Stimulated activated CD4-positive, alpha-beta T cell treated with anti-CD3 and anti-CD28 coated beads, Interleukin-12 subunit alpha, Interleukin-12 subunit beta, amount 100 ng/mL, for 24 hours (primary cell): ENCODE data around the gene PTS.
A peak's percentile ranks its signal among the peaks of the same experiment; 100 is the strongest.
"Not testable (repeated sequence)": the region's sequence is repeated elsewhere in the genome, so short reads cannot be mapped to it uniquely, and the experiment has no call there.

Experiments used
- DNase-seq, 2 experiments: peaks; one replicate each; pipeline ENCODE4 v3.0.0-alpha.2; 2020; ENCODE audit warnings: low read depth in 2 of 2

PTS gene

GRCh38 chr11:112226062-112226830 lies at the start of gene PTS:
Gene PTS, plus strand, starts transcription at chr11:112226428. Its CDS starts 16 bp downstream, at chr11:112226444.
- DNase-seq, result peak; percentile 60 to 68

DNA sequence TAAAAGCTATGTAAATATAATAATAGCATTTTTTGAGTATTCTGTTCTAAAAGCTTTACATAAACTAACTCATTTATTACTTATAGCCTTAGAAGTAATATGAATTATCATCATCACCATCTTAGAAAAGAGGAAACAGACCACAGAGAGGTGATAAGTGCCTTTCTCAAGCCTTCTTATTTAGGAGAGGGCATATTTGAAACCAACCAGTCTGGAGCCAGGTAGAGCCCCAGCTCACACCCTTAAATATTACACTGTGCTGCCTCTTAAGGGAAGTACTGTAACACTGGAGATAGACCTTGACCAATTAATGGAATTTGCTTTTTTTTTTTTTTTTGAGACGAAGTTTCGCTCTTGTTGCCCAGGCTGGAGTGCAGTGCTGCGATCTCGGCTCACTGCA lies 48.6 kb upstream of the PTS start:
- no peak for DNase-seq

GRCh38 chr11:112178428-112178827 lies 47.8 kb upstream of the PTS start:
- no peak for DNase-seq

DNA sequence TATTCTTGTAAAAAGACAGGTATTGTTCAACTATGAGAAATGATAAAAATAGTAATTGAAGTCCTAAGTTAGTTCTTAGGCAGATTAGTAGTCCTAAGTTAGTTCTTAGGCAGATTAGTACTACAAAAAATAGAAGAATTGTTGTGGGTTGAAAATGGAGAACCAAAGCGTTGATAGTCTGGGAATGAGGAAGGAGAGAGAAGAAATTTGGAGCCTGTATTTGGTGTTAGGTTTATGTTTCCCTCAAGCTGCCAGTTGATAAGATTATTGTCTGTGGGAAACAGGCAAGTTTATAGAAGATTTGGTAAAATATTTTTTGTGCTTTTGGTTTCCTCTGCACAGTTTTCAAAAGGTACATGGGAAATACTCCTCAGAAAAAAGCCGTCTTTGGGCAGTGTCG lies 47.3 kb upstream of the PTS start:
- DNase-seq, result no peak

- no peak for DNase-seq
Observed at GRCh38 chr11:112179601-112180000, 46.6 kb upstream of the PTS start.

DNA sequence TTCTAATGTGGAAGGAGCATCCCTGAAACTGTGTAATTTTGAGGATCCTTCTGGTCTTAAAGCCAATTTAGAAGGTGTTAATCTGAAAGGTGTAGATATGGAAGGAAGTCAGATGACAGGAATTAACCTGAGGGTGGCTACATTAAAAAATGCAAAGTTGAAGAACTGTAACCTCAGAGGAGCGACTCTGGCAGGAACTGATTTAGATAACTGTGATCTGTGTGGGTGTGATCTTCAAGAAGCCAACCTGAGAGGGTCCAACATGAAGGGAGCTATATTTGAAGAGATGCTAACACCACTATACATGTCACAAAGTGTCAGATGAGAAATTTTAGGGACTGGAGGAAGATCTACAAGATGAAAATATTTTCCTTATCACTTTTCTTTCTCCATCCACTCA lies 43.4 kb upstream of the PTS start:
- DNase-seq, result no peak

DNA sequence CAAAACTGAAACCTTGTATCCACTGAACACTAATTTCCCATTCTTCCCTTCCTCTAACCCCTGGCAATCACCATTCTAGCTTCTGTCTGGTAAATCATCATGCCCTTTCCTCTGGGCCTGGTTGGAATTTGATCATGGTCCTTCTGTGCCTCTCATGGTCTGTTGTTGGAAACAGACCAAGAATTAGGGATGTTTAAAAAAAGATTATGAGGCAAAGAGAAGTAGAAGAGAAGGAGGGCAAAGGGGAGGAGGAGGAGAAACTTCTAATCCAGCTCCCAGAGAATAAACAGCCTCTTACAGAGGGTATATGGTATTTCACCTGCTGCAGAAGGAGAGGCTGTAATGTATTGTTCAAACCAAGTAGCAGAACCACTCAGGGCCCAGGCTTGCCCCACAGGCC lies 40.3 kb upstream of the PTS start:
- DNase-seq, result no peak

DNA sequence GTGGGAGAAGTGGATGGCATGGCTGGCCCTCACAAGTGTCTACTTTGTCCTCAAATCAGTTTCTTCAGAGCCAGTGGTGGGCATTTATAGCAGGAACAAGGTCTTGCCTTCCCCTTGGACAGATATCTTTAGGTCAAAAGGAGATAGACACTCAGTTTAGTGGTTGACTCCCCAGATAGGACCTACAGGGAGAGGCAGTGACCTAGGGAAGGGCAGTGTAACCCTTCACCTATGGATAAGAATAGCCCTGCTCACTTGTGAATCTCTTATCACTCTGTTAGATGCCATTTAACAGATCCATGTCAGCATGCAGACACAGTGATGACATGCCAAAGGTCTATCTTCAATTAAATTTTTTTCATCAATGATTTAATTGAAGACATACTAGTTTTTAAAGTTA lies 39.9 kb upstream of the PTS start:
- no peak for DNase-seq

DNA sequence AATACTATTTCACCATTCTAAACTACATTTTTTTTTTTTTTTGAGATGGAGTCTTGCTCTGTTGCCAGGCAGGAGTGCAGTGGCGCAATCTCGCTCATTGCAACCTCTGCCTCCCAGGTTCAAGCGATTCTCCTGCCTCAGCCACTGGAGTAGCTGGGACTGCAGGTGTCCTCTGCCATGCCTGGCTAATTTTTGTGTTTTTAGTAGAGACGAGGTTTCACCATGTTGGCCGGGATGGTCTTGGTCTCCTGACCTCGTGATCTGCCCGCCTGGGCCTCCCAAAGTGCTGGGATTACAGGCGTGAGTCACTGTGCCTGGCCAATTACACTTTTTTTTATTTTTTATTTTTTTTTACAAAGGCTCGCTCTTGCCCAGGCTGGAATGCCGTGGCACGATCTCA lies 31.1 kb upstream of the PTS start:
- DNase-seq, result not testable (repeated sequence)

DNA sequence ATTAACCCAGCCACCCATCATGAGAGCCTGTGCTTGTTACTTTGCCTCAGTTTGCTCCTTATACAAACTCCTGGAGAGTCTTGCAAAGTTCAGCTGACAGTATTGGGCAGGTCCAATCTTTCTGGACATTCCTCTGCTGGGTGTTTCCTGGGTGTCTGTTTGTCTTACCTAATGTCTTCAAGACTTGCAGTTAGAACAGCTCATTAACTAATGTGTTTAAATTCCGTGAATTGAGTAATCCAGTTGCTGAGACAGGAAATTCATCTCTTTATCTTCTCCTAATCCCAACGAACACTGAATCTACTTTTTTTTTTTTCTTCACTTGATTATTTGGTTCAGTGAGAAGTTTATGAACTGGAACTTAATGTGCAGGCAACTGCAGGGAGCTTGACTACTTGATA lies 30.3 kb upstream of the PTS start:
- no peak for DNase-seq

DNA sequence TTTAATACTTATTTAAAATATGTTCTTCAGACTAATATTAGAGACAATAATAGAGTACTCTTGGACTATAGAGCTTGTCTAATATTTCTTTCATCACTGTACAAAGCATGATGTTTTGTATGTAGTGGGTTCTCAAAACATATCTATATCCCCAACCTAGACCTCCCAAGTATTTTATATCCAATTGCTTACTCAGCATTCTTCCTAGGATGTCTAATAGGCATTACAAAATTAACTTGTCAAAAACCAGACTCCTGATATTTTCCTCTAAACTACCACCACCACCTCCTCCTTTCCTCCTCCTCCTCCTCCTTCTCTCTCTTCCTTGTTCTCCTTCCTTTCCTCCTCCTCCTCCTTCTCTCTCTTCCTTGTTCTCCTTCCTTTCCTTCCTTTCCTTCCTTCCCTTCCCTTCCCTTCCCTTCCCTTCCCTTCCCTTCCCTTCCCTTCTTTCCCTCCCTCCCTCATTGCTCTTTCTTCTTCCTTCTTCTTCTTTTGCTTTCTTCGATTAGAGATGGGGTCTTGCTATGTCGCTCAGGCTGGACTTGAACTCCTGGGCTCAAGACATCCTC lies 29.6 kb upstream of the PTS start:
- DNase-seq, result no peak

DNA sequence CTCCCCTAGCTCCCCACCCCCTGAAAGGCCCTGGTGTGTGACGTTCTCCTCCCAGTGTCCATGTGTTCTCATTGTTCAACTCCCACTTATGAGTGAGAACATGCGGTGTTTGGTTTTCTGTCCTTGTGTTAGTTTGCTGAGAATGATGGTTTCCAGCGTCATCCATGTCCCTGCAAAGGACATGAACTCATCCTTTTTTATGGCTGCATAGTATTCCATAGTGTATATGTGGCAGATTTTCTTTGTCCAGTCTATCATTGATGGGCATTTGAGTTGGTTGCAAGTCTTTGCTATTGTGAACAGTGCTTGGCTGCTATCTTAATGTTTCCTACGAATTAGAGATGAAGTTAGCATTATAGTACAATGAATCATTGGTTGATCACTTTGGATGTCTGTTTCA lies 27.1 kb upstream of the PTS start:
- DNase-seq, result not testable (repeated sequence)

- DNase-seq, result no peak
Observed at GRCh38 chr11:112200252-112200651, 26.0 kb upstream of the PTS start.

- no peak for DNase-seq
Observed at GRCh38 chr11:112206071-112206470, 20.2 kb upstream of the PTS start.

- no peak for DNase-seq
Observed at GRCh38 chr11:112210890-112211289, 15.3 kb upstream of the PTS start.

DNA sequence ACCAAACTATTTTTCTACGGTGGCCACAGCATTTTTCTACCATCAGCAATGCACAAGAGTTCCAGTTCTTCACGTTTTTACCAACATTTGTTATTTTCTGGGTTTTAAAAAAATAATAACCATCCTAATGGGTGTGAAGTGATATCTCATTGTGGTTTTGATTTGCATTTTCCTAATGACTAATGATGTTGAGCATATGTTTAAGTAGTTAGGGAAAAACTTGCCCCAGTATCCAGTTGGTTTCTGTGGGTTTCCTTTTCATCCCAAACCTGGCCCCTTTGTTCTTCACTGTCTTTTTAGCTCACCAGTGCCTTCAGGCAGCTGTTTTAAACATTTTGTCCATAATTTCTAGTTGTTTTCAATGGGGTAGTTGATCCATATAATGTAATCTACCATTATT lies 14.7 kb upstream of the PTS start:
- no peak for DNase-seq

- DNase-seq, result no peak
Observed at GRCh38 chr11:112212290-112212689, 13.9 kb upstream of the PTS start.

DNA sequence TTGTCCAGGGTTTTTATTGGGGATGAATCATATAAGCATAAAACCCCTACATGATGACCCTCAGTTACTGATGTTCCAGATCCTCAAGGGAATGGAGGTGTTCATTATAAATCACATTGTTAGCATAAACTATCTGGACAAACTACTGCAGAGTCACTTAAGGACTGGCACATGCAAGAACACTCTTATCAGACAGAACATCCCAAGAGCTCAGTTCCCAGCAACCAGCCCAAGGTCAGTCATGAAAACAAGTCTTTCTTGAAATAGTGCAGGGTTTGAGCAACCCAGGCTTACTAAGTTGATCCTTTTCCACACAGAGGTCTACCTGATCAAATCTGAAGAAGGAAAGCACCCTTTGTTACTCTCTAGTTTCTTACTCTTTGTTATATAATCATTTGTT lies 13.5 kb upstream of the PTS start:
- no peak for DNase-seq

- DNase-seq, result no peak
Observed at GRCh38 chr11:112213753-112214152, 12.5 kb upstream of the PTS start.

GRCh38 chr11:112215621-112216020 lies 10.6 kb upstream of the PTS start:
- no peak for DNase-seq

- DNase-seq, result no peak
Observed at GRCh38 chr11:112216561-112217105, 9.6 kb upstream of the PTS start.

DNA sequence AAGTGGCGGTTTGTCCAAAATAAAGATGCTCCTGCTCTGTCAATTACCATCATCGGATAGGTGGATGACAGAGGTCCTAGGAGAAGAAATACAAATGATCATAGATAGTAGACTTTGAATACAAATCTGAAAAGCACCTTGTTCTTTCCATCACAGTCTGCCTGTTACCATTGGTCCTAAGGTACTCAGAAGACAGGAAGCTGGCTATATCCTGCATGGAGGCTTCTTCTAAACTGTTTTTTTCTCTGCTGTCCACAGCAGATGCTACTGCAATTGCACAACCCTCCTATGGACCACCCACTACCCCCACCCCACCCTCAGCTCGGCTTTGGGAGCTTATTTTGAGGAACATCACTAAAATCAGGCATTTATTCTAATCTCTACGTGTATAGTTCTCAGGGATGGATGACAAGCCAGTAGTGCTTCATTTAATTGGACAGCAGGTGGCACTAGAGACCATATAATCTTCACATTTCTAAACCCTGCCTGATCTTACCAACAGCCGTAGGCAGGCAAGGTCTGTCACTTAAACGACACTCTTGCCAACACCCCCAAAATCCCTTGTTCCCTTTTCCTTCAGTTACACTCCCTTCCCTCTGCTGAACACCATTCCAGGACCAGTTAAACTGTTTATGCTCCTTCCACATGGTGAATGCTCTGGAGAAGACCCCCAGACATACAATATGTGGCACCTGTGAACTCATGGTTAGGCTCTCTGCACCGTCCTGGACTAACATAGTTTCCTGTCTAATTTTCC lies 6.6 kb upstream of the PTS start:
- no peak for DNase-seq
